SK-N-SH (cell line): Measurements from ENCODE around the gene SCGN. TPM values are rescaled to one million over a fixed set of nuclear protein-coding genes. Genes with fewer than 3 reads are reported as not detected.

Source experiments
- CTCF ChIA-PET: fragments of 300-600, 350-600 bp; formaldehyde crosslinking; extraction: SDS; loops from one replicate; lab custom pipeline; 2021; lab: Yijun Ruan, JAX
- POLR2A ChIA-PET: fragments of 350-600 bp; sonication (Branson Sonifier 250); formaldehyde crosslinking; extraction: SDS; loops from one replicate; lab custom pipeline; 2020; ENCODE audit warnings: antibody characterized with exemption, inconsistent platforms; lab: Yijun Ruan, JAX
- DNase-seq: peaks from one replicate; pipeline ENCODE4 v3.0.0; 2012
- H2AFZ ChIP-seq: fragments of 200-600 bp; sonication (generic); 2 replicates; pipeline ENCODE4 v1.8.1; 2016; ENCODE audit warnings: antibody characterized with exemption, mild to moderate bottlenecking, low read depth
- H3F3A ChIP-seq: fragments of 200-600 bp; sonication (generic); replicated peaks from 2 replicates; pipeline ENCODE3; 2016; ENCODE audit warnings: antibody characterized with exemption, mild to moderate bottlenecking; ENCODE audit not compliant: insufficient read depth
- H3K27ac ChIP-seq, 2 experiments: fragments of 200-500 bp in 1 of 2; fragments of 200-600 bp in 1 of 2; sonication (Bioruptor generic) in 1 of 2; sonication (generic), shearing (Covaris generic) in 1 of 2; 2 replicates each; pipeline versions ENCODE4 v1.5.1 to v1.6.1; 2014 to 2016; ENCODE audit warnings: low read depth in 2 of 2, inconsistent platforms in 1 of 2, low read length in 1 of 2, mild to moderate bottlenecking in 1 of 2, mixed read lengths in 1 of 2
- H3K27me3 ChIP-seq: fragments of 200-600 bp; sonication (generic), shearing (Covaris generic); 2 replicates; pipeline ENCODE4 v1.6.1; 2016; ENCODE audit warnings: mixed run types; ENCODE audit not compliant: insufficient read depth
- H3K36me3 ChIP-seq, 2 experiments: fragments of 200-500 bp in 1 of 2; fragments of 200-600 bp in 1 of 2; sonication (Bioruptor generic) in 1 of 2; sonication (generic) in 1 of 2; replicated peaks in 1 of 2; 2 replicates each; pipeline versions ENCODE3 to v1.5.1; 2014 to 2016; ENCODE audit warnings: low read length in 1 of 2, mild to moderate bottlenecking in 1 of 2; ENCODE audit not compliant: insufficient read depth in 2 of 2, control insufficient read depth in 1 of 2
- H3K4me1 ChIP-seq, 2 experiments: fragments of 200-500 bp in 1 of 2; fragments of 200-600 bp in 1 of 2; sonication (Bioruptor generic) in 1 of 2; sonication (generic), shearing (Covaris generic) in 1 of 2; 2 replicates each; pipeline versions ENCODE4 v1.5.1 to v1.6.1; 2014 to 2016; ENCODE audit warnings: low read depth in 1 of 2, low read length in 1 of 2, mixed run types in 1 of 2; ENCODE audit not compliant: insufficient read depth in 2 of 2, control insufficient read depth in 1 of 2
- H3K4me2 ChIP-seq: fragments of 200-600 bp; sonication (generic), shearing (Covaris generic); 2 replicates; pipeline ENCODE4 v1.6.1; 2017; ENCODE audit warnings: mixed run types
- H3K4me3 ChIP-seq, 2 experiments: fragments of 200-500 bp in 1 of 2; fragments of 200-600 bp in 1 of 2; sonication (Bioruptor generic) in 1 of 2; sonication (generic), shearing (Covaris generic) in 1 of 2; 2 replicates each; pipeline versions ENCODE4 v1.5.1 to v1.8.1; 2014 to 2016; ENCODE audit warnings: low read depth in 2 of 2, inconsistent platforms in 1 of 2, low read length in 1 of 2, mild to moderate bottlenecking in 1 of 2, mixed read lengths in 1 of 2, moderate library complexity in 1 of 2
- H3K79me2 ChIP-seq: fragments of 200-600 bp; sonication (generic); 2 replicates; pipeline ENCODE4 v1.8.1; 2017; ENCODE audit warnings: mild to moderate bottlenecking; ENCODE audit not compliant: insufficient read depth
- H3K9ac ChIP-seq: fragments of 200-600 bp; sonication (generic); 2 replicates; pipeline ENCODE4 v1.6.1; 2017; ENCODE audit warnings: mixed run types
- H3K9me2 ChIP-seq: fragments of 200-600 bp; sonication (generic); 2 replicates; pipeline ENCODE4 v1.6.1; 2017; ENCODE audit warnings: mixed run types
- H3K9me3 ChIP-seq: fragments of 200-600 bp; sonication (generic); 2 replicates; pipeline ENCODE4 v1.6.1; 2017; ENCODE audit warnings: mixed run types, mild to moderate bottlenecking, moderate library complexity
- H4K20me1 ChIP-seq: fragments of 200-600 bp; sonication (generic); 2 replicates; pipeline ENCODE4 v1.6.1; 2017; ENCODE audit warnings: mild to moderate bottlenecking, mixed run types; ENCODE audit not compliant: insufficient read depth
- ELF1 ChIP-seq: IDR thresholded peaks from 2 replicates; pipeline ENCODE4 v1.4.0; 2012
- EZH2phosphoT487 ChIP-seq: fragments of 200-600 bp; sonication (generic); IDR thresholded peaks from 2 replicates; pipeline ENCODE4 v1.6.1; 2017; ENCODE audit warnings: low read depth, mixed run types, mild to moderate bottlenecking, antibody characterized with exemption, moderate library complexity, borderline replicate concordance
- FOSL2 ChIP-seq: IDR thresholded peaks from 2 replicates; pipeline ENCODE4 v1.4.0; 2012; ENCODE audit warnings: low read depth, mild to moderate bottlenecking, moderate library complexity, borderline replicate concordance
- FOXJ3 ChIP-seq: sonication (generic); formaldehyde crosslinking; IDR thresholded peaks from 2 replicates; pipeline ENCODE4 v1.5.1; 2020; ENCODE audit warnings: mild to moderate bottlenecking, missing genetic modification reagents
- FOXM1 ChIP-seq: IDR thresholded peaks from 2 replicates; pipeline ENCODE4 v1.4.0; 2012; ENCODE audit warnings: low read depth, mild to moderate bottlenecking
- GATA2 ChIP-seq: sonication (generic); formaldehyde crosslinking; IDR thresholded peaks from 2 replicates; pipeline ENCODE4 v1.5.0; 2020; ENCODE audit warnings: mild to moderate bottlenecking, missing genetic modification reagents
- JUND ChIP-seq: IDR thresholded peaks from 2 replicates; pipeline ENCODE4 v1.4.0; 2012
- MAX ChIP-seq: IDR thresholded peaks from 2 replicates; pipeline ENCODE4 v1.4.0; 2012; ENCODE audit warnings: low read depth
- MEF2A ChIP-seq: IDR thresholded peaks from 2 replicates; pipeline ENCODE4 v1.4.0; 2012; ENCODE audit warnings: low read depth, borderline replicate concordance
- MXI1 ChIP-seq: IDR thresholded peaks from 2 replicates; pipeline ENCODE4 v1.6.1; 2012; ENCODE audit warnings: mild to moderate bottlenecking, low read depth, low read length, improper control_type of control experiment
- PBX3 ChIP-seq: IDR thresholded peaks from 2 replicates; pipeline ENCODE4; 2012
- SMC3 ChIP-seq: IDR thresholded peaks from 2 replicates; pipeline ENCODE4 v1.6.1; 2012; ENCODE audit warnings: low read depth, low read length, improper control_type of control experiment
- TAF1 ChIP-seq: IDR thresholded peaks from 2 replicates; pipeline ENCODE4 v1.6.1; 2012; ENCODE audit warnings: low read depth, mild to moderate bottlenecking, low read length, moderate library complexity, borderline replicate concordance
- ZBTB33 ChIP-seq: IDR thresholded peaks from 2 replicates; pipeline ENCODE4 v1.4.0; 2012; ENCODE audit warnings: low read depth, borderline replicate concordance
- WGBS: methylation state at CpG from one replicate; pipeline ENCODE4 v1.1.6; 2017; ENCODE audit warnings: low lambda C conversion rate; 5-methylcytosine and 5-hydroxymethylcytosine counted together
- polyA plus RNA-seq, 3 experiments: library from polyadenylated mRNA; depleted of rRNA; stranded (reverse); fragments of >200 nt; gene quantifications; 2 replicates each; pipeline ENCODE4 v1.2.3, GENCODE V29; 2012
- TF ChIP-seq, protein P1 (sequence below): fragments of 150-350 bp; IDR thresholded peaks from 2 replicates; pipeline ENCODE4 v1.6.1; 2017; ENCODE audit warnings: antibody characterized with exemption, low read length, low read depth, borderline replicate concordance

Gene SCGN
- polyA plus RNA-seq, 1 of the 3 experiments (the other 2 are of a cell fraction) = not detected

DNA sequence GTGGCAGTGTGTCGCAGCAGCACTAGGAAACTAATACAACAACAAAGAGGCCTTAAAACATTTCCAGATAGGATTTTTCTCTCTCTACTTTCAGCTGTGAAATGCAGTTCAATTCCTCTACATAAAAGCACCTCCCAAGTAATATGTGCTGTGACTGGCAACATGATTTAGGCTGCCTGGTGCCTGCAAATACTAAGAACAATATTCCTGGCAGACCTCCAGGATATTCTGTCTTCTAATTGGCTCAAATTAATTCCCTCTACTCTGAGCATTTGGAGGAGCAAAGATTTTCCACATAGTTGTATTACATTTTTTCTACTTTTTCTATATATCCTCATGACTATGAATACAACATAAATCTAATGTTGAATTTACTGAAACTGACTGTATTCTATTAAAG is 33.2 kb downstream of the SCGN start:
- Histone ChIP-seq H3K27me3 (no peaks in the 10 kb centered on the region), H3F3A (no peaks in the 10 kb centered on the region), H3K9me2 (no peaks in the 10 kb centered on the region), H3K4me3 (no peak overlapping the region), H3K27ac (no peak overlapping the region), H3K36me3 (no peaks in the 10 kb centered on the region), H3K9me3 (no peaks in the 10 kb centered on the region), H4K20me1 (no peaks in the 10 kb centered on the region), H2AFZ (no peak overlapping the region), H3K79me2 (no peaks in the 10 kb centered on the region), H3K9ac (no peak overlapping the region), H3K4me2 (no peak overlapping the region), H3K4me1 (no peaks in the 10 kb centered on the region)
- no peak for TF ChIP-seq FOXM1
- no peak for TF ChIP-seq FOSL2
- TF ChIP-seq, protein P1, sequence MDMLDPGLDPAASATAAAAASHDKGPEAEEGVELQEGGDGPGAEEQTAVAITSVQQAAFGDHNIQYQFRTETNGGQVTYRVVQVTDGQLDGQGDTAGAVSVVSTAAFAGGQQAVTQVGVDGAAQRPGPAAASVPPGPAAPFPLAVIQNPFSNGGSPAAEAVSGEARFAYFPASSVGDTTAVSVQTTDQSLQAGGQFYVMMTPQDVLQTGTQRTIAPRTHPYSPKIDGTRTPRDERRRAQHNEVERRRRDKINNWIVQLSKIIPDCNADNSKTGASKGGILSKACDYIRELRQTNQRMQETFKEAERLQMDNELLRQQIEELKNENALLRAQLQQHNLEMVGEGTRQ = no peak
- TF ChIP-seq EZH2phosphoT487 = no peak
- no peak for TF ChIP-seq JUND
- no peak for TF ChIP-seq PBX3
- no peak for TF ChIP-seq SMC3
- no peak for TF ChIP-seq MAX
- TF ChIP-seq MEF2A = no peak
- TF ChIP-seq FOXJ3 (CRISPR knock-in tag) = no peak
- ChIA-PET POLR2A (no interaction called here), CTCF (no interaction called here)
- peak; percentile 14 for DNase-seq
- WGBS = 72% methylated on average over 1 of the region's 1 CpG

GRCh38 chr6:25685896-25686295 is 33.9 kb downstream of the SCGN start:
- Histone ChIP-seq H3K4me1 (no peaks in the 10 kb centered on the region), H3K27me3 (no peaks in the 10 kb centered on the region), H3K27ac (no peak overlapping the region), H3K9me3 (no peaks in the 10 kb centered on the region), H3K4me3 (no peak overlapping the region), H3K79me2 (no peaks in the 10 kb centered on the region), H3K9ac (no peak overlapping the region), H4K20me1 (no peaks in the 10 kb centered on the region), H3K36me3 (no peaks in the 10 kb centered on the region), H3K4me2 (no peak overlapping the region)
- DNase-seq = no peak
- CTCF ChIA-PET = no interaction called here
- WGBS = 44% methylated on average over 5 of the region's 5 CpGs
- TF ChIP-seq GATA2 (CRISPR knock-in tag) (no peak), SMC3 (no peak), ZBTB33 (no peak), JUND (no peak), MXI1 (no peak), TAF1 (no peak), ELF1 (no peak)
- TF ChIP-seq, all 33 proteins: peak for 0
- POLR2A ChIA-PET = no interaction called here
- Histone ChIP-seq H3K9me2 (no peaks in the 10 kb centered on the region), H3F3A (no peaks in the 10 kb centered on the region), H2AFZ (no peak overlapping the region)
